MM.1S (cell line): Measurements from ENCODE around the gene FGF5.

Experiments used
- CTCF ChIP-seq: fragments of 300-600 bp; sonication (generic); IDR thresholded peaks from 2 replicates; pipeline ENCODE4 v1.5.1; 2016; ENCODE audit warnings: antibody characterized with exemption, low read length, mixed read lengths
- EZH2 ChIP-seq: fragments of 300-600 bp; sonication (generic); optimal IDR thresholded peaks from 2 replicates; pipeline ENCODE3; 2017; ENCODE audit warnings: low read depth, mild to moderate bottlenecking, antibody characterized with exemption, low read length, mixed read lengths
- EZH2phosphoT487 ChIP-seq: fragments of 300-600 bp; sonication (generic); IDR thresholded peaks from 2 replicates; pipeline ENCODE4 v1.6.1; 2018; ENCODE audit warnings: antibody characterized with exemption, low read length

- no peak for TF ChIP-seq CTCF
- no peak for TF ChIP-seq EZH2phosphoT487
- no peak for TF ChIP-seq EZH2
Observed at GRCh38 chr4:80312124-80312523, 45.7 kb downstream of the FGF5 start.
